Measurements from ENCODE around the gene ZNF48. TPM values are rescaled to one million over a fixed set of nuclear protein-coding genes. Genes with fewer than 3 reads are reported as not detected.

Gene ZNF48
- total and polyA plus RNA-seq, 12 donors: 2.2 to 8.0 (median 5.4) TPM

DNA sequence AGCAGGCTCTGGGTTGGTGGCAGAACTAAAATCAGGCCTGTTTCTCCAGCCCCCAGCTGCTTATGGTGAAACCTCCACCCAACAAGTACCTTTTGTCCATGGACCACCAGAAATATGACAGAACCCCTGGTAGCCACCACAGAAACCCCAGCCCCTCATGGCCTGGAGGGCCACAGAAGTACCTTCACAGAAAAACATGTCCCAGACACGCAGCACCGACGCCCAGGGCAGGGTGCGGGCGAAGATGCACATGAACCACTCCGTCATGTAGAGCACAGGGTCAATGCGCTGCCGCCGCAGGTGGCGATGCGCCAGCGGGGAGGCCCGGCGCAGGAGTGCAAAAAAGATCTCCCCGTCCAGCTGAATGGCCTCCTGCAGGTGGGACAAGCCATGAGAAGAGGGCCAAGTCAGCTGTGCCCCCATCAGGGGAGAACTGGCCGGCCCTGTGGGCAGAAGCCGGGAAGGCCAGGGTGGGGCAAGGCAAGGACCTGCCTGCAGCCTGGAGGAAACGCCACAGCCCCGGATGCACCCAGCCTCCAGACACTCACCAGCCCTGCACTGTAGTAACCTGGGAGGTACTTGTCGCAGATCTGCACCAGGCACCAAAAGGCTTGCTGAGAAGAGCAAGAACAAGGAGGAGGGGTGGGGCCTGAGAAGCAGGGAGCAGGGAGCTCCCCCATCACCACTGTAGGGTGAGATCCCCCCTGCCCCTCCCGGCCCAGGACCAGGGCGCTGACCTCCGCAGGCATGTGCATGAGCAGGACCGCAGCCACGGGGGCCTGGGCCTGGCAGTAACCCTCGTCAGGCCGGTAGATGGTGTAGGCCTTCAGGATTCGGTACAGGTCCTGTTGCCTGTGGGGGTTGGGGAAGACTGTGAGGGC, 36.0 kb upstream of the ZNF48 start:
- Histone ChIP-seq H3K36me3 (peaks cover 0 to 78% (median 25%) of the 10 kb centered on the region in 9 donors), H3K27me3 (no peaks in the 10 kb centered on the region), H3K4me1 (peaks cover 10 to 19% (median 15%) of the 10 kb centered on the region in 9 donors), H3K27ac (no peak overlapping the region), H3K9me3 (no peaks in the 10 kb centered on the region), H3K4me3 (no peak overlapping the region)
- DNase-seq: no peak
- WGBS, 2 donors: 89 to 90% methylated on average over 28 of the region's 28 CpGs
- no peak for ATAC-seq
- TF ChIP-seq, protein P1, sequence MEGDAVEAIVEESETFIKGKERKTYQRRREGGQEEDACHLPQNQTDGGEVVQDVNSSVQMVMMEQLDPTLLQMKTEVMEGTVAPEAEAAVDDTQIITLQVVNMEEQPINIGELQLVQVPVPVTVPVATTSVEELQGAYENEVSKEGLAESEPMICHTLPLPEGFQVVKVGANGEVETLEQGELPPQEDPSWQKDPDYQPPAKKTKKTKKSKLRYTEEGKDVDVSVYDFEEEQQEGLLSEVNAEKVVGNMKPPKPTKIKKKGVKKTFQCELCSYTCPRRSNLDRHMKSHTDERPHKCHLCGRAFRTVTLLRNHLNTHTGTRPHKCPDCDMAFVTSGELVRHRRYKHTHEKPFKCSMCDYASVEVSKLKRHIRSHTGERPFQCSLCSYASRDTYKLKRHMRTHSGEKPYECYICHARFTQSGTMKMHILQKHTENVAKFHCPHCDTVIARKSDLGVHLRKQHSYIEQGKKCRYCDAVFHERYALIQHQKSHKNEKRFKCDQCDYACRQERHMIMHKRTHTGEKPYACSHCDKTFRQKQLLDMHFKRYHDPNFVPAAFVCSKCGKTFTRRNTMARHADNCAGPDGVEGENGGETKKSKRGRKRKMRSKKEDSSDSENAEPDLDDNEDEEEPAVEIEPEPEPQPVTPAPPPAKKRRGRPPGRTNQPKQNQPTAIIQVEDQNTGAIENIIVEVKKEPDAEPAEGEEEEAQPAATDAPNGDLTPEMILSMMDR (IDR thresholded peaks at IDR 0.05): no peak
- intact Hi-C loops (cut with DNase I): loop anchor here in 3 of 10 donors (5.0 to 10.0 kb wide), 3 partner anchors 38 to 56 kb away; partner anchors contain the start of genes ZNF48 (in 1 of the 3) and ZNF771 (in 1 of the 3)

DNA sequence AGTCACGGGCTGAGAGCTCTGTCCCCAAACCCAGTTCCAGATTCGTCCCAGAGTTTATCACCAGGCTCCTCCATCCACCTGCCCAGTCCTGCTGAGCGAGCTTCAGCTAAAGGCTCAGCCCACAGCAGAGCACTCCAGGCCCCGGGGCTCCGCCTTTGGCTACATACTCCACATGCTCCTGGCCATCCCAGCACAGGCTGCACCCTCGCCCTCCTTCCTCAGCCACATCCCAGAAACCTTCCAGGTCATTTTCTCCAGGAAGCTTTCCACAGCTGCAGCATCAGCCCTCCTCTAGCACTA, 35.4 kb upstream of the ZNF48 start:
- H3K36me3 ChIP-seq: peaks cover 0 to 83% (median 25%) of the 10 kb centered on the region in 9 donors
- H3K27me3 ChIP-seq: no peaks in the 10 kb centered on the region
- ATAC-seq: no peak
- no peak overlapping the region for H3K27ac ChIP-seq
- no peaks in the 10 kb centered on the region for H3K9me3 ChIP-seq
- no peak for DNase-seq
- WGBS, 2 donors: 72 to 87% methylated on average over 6 of the region's 6 CpGs
- H3K4me3 ChIP-seq: no peak overlapping the region
- intact Hi-C loops (cut with DNase I): loop anchor here in 3 of 10 donors (5.0 to 10.0 kb wide), 3 partner anchors 37 to 55 kb away; partner anchors contain the start of genes ZNF48 (in 1 of the 3) and ZNF771 (in 1 of the 3)
- H3K4me1 ChIP-seq: peaks cover 8 to 21% (median 16%) of the 10 kb centered on the region in 9 donors
- TF ChIP-seq, protein P1 (IDR thresholded peaks at IDR 0.05): no peak

DNA sequence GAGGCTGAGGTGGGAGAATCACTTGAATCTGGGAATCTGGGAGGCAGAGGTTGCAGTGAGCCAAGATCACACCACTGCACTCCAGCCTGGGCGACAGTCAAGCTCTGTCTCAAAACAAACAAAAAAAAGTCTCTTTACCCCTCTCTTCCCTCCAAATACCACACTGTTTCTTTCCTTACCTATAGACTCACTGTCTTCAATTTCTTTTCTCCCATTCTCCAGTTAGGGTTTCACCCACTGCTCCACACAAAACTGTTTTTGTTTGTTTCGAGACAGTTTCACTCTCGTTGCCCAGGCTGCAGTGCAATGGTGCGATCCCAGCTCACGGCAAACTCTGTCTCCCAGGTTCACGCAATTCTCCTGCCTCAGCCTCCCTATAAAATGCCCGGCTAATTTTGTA, 34.0 kb upstream of the ZNF48 start:
- Histone ChIP-seq H3K27ac (no peak overlapping the region), H3K36me3 (peaks cover 0 to 97% (median 25%) of the 10 kb centered on the region in 9 donors), H3K9me3 (no peaks in the 10 kb centered on the region), H3K4me1 (peaks cover 3 to 27% (median 21%) of the 10 kb centered on the region in 9 donors), H3K4me3 (no peak overlapping the region), H3K27me3 (no peaks in the 10 kb centered on the region)
- WGBS, 2 donors: 95% methylated on average over 7 of the region's 7 CpGs
- ATAC-seq: no peak
- intact Hi-C loops (cut with DNase I): no loop called here
- TF ChIP-seq, protein P1 (IDR thresholded peaks at IDR 0.05): no peak
- DNase-seq: no peak

DNA sequence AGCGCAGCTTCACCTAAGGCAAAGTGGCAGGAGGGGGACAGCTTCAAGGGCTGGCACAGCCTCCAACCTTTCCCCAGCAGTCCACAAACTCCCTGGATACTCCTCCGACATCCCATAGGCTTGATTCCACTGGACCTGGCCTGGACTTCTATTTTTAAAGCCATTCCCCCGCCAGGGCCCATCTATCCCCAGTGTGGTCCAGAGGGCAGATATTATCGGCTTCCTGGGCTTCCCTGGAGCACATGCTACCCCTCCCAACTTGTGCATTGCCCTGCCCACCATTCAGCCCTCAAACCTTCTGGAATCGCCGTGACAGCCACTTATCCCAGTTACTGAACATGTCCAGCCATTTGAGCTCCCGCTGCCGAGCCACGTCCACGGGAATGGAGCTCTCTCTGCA, 30.0 kb upstream of the ZNF48 start:
- H3K27me3 ChIP-seq: no peaks in the 10 kb centered on the region
- DNase-seq (no peak), ATAC-seq (peak in 5 of 8 donors; percentile 22 to 75 (median 62))
- intact Hi-C loops (cut with DNase I): loop anchor here in 2 of 10 donors (5.0 kb wide), 2 partner anchors 38 to 42 kb away; partner anchors contain the start of gene ZNF771 (in 1 of the 2)
- 42 to 56% methylated on average over 10 of the region's 10 CpGs for WGBS, 2 donors
- TF ChIP-seq, protein P1 (IDR thresholded peaks at IDR 0.05): no peak
- H3K36me3 ChIP-seq: peaks cover 0 to 67% (median 10%) of the 10 kb centered on the region in 9 donors
- no peak overlapping the region for H3K4me3 ChIP-seq
- peaks cover 11 to 53% (median 42%) of the 10 kb centered on the region in 9 donors for H3K4me1 ChIP-seq
- H3K9me3 ChIP-seq: no peaks in the 10 kb centered on the region
- peak overlapping the region in 5 of 10 donors; percentile 17 to 66 (median 50) for H3K27ac ChIP-seq
